SKM-1 treated with dmso at 0.1 percent for 144 hours (cell line): Measurements from ENCODE around the gene MGA.
A peak's percentile ranks its signal among the peaks of the same experiment; 100 is the strongest.

Source experiments
- DNase-seq: peaks from one replicate; lab custom pipeline; 2025; ENCODE audit not compliant: unreplicated experiment; lab: John Stamatoyannopoulos, UW

Gene MGA

DNA sequence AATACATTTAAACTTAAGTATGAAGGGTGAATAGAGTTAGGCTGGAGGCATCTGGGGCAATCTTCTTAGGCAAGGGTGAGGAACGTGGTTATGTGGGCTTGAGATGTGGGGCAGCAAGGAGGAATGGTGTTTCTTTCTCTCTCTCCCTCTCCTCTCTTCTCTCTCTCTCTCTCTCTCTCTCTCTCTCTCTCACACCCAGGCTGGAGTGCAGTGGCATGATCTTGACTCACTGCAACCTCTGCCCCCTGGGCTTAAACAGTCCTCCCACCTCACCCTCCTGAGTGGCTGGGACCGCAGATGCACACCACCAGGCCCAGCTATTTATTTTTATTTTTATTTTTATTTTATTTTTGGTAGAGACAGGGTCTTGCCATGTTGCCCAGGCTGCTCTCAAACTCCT is 4.0 kb upstream of the MGA start:
- DNase-seq = no peak

DNA sequence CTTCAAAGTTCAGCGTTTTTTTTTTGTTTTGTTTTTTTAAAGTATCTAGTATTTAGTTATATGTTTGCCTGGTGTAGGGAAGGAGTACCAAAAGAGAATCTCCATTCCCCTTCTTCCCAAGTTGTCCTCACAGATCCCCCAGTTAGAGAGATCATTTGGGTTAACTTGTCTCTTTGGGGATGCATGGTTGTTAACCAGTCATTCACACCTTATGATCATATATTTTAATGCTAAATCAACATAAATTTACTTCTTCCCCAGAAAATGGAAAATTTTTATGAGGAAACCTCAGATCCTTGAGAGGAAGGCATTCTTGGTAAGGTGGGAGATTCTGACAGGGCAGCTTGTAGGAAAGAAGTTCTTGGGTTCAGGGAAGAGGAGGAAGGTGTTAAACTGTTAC is 1.5 kb upstream of the MGA start:
- DNase-seq = no peak

DNA sequence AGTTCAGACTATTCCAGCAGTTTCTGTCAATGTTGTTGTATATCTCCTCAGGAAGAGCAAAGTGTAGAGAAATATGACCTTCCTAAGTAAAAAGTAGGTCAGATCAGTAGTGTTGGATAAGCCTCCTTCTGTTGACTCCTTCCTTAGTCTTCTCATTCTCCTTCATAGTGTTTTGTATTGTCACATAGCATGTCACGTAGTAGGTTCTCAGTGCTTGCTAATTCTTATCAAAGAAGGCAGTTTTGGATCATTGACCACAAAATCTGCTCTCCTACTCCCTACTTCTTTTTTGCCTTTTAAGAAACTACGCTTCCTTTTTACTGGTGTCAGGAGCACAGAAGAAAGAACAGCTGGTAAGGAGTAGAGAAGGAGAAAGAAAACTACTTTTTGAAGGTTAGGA is 1.0 kb upstream of the MGA start:
- no peak for DNase-seq

DNA sequence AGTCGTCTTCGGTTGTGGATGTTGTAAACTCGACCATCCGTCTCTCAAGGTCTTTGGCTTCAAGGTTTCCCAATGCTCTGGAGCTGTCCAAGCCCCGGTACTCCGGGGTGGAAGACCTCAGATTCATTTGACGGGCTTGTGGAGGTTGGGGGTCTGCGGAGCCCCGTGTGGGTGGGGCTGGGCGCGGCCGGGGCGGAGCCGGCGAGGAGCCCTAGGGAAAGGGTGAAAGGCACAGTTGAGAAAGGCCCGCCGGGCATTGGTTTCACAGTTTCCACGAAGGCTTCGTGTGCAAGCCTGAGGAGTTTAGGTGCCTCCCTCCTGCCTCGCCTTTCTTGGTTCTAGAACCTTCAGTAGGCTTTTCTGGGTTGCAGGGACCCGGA is 360 bp upstream of the MGA start:
- no peak for DNase-seq

DNA sequence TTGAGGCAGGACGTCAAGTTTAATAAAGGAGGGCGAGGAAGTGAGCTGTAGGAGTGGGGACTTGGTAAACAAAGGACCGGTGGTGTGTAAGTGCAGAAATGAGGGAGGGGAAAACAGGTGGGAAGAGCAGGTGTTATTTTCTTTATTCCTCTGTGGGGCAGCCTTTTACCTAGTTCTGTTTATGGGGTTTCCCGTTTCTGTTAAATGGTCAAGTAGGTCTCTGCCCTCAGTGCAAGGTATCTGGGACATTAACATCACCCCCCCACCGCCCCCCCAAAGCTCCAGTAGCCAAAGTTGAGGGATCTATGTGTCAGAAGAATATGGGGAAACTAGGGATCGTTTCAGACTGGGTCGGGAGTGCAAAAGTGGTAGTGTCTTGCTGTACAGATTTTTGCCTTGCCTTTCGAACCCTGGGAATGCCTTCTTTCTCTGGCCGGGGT is 893 bp downstream of the MGA start:
- DNase-seq = no peak

DNA sequence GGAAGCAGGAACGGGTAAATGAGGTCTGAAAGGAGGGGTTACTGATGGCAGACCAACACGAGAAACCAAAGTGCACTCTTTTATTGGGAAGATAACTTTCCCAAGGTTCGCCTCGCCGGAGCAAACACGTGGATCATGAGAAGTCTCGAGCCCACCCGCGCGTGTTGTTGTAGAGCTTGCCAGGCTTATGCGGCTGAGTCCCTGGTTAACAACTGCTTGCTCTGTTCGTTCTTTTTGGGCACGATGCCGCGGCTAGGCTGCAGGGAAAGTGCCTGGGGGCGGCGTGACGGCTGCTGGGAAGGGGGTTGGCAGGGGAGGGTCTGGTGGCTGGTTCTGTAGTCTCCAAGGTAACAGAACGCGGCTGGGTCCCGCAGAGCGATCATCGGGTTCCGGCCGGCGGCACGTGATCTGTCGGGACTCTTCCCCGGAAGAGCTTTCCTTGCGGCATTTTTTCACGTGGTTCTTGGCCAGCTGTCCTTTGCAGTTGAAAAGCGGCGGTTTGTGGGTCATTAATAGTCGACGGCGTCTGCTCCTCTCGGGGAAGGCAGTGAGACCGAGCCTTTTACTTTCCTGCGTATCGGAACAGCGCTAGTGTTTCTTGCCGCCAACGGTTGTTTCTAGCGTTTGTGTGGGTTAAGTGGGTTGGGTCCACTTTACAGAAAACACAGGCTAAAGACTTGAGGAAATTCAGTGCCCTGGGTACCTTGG is 1.5 kb downstream of the MGA start:
- peak; percentile 74 for DNase-seq

DNA sequence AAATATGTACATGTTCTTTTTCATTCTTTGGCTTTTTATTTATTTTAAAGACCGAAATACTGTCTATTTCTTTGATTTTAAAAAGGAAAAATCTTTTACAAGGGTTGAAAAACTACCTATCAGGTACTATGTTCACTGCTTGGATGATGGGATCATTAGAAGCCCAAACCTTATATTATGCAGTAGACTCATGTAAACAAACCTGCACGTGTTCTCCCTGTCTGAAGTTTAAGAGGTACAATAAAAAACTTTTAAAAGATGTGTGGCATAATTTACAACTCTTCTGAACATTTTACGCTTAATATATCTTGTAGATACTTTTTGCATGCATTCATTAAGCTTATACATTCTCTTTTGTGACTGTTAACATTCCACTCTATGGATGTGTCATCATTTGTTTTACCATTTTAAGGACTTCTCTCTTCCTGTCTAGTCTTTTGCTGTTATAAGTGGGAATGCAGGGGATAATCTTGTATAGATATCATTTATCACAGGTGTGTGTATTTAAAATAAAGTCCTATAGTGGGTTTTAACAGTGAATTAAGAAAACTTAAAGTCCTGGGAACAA is 6.2 kb downstream of the MGA start:
- no peak for DNase-seq

DNA sequence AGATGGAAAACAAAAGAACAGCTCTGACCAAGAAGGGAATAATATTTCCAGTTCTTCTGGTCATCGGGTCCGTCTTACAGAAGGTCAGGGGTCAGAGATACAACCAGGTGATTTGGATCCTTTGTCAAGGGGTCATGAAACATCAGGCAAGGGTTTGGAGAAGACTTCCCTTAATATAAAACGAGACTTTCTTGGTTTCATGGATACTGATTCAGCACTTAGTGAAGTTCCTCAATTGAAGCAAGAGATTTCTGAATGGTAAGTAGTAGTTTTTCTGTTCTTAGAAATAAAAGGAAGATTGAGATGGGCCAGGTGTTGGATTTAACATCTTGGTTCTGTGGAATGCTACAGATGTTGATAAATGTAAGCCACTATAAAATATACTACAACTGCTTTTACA is 9.5 kb downstream of the MGA start:
- DNase-seq = no peak

DNA sequence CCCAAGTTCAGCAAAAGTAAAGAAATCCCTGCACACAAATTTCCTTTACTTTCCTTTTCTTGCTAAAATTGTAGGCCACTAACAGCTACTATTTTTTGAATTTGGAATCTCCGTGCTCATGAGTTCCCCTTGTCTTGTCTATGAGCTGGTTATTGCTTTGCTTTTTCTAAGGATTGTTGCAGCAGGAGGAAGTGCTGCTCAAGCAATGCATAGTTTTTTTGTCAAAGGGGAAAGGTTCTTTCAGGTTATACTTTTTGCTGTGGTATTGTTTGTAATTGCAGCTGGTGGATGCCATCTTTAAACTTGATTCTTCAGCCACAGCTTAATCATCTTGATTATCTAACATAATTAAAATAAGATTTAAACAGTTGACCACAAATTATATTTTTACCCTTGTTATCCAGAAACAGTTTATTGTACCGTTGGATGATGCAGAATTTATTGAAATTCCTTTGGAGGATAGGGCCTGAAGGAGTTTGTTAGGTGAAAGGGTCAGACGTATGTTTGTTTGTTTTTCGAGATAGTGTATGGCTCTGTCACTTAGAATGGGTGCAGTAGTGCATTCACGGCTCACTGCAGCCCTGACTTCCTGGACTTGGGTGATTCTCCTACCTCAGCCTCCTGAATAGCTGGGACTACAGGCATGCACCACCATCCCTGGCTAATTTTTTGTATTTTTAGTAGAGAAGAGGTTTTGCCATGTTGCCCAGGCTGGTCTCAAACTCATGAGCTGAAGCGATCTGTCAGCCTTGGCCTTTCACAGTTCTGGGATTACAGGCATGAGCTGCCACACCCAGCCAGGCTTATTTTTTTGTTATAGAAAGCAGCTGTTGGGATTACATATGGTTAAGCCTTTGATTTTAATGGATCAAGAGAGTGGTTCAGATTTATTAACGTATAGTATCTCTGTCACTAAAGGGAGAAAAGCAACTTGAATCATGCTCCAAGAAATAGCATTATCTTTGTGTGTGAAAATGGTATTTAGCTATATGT is 11.7 kb downstream of the MGA start:
- no peak for DNase-seq

DNA sequence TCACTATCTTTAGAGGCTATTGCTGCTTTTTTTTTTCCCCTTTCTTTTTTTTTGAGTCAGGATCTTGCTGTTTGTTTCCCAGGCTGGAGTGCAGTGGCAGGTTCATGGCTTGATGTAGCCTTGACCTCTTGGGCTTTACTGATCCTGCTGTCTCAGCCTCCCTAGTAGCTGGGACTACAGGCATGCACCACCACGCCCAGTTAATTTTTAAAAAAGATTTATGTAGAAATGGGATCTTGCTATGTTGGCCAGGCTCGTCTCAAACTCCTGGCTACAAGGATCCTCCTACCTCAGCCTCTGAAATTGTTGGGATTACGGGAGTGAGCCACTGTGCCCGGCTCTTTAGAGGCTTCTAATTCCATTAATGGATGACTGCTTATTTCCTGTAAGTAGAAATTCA is 15.1 kb downstream of the MGA start:
- no peak for DNase-seq

DNA sequence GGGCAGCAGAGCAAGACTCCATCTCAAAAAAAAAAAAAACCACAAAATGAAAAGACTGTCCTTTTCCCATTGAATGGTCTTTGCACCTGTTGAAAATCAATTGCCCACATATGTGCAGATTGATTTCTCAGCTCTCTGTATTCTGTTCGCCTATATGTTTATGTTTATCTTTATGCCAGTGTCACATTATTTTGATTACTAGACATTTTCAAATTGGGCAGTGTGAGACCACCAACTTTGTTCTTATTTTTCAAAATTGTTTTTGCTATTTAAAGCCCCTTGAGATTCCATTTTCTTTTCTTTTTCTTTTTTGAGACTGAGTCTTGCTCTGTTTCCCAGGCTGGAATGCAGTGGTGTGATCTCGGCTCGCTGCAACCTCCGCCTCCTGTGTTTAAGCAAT is 18.5 kb downstream of the MGA start:
- no peak for DNase-seq

DNA sequence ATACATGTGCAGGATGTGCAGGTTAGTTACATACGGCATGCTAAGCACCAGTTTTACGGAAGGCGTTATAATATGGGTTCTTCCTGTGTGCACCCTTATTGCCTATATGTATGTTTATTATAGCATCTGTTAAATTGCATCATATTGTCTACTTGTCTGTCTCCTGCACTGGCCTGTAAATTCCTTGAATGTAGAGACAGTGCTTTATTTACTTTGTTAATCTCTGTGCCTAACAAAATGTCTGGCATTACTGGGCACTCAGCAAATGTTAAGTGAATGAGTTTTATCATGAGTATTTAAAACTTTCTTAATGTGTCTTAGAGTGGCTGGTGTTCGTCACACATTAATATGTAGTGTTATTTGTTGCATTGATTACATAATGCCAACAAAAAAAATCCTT is 23.8 kb downstream of the MGA start:
- DNase-seq = no peak

DNA sequence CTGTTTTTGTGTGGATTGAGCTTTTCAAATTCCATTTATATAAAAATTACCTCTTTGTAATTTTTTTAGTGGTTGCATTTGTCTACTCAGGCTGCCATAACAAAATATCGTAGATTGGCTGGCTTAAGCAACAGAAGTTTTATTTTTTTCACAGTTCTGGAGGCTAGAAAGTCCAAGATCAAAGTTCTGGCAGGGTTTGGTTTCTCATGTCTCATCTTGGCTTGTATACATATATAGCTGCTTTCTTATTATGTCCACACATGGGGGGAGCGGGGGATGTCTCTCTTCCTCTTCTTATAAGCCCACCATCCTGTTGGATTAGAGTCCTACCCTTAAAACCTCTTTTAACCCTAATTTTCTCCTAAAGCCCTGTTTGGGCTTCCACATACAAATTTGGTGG is 28.5 kb downstream of the MGA start:
- DNase-seq = no peak

DNA sequence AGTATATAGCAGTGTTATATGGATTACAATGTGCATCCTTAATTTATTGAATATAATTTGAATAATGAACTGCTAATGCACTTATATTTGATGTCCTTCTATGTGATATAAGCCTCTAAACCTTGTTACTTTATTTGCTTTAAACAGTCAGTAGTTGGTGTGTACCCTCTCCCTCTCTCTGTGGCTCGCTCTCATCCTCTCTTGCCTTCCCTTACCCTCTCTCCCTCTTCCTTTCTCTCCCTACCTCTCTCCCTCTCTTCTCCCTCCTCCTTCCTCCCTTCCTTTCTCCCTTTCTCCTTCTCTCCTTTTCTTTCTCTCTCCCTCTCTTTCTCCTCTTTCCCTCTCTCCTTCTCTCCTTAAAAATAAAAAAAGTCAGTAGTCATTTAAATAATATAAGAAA is 28.9 kb downstream of the MGA start:
- no peak for DNase-seq

DNA sequence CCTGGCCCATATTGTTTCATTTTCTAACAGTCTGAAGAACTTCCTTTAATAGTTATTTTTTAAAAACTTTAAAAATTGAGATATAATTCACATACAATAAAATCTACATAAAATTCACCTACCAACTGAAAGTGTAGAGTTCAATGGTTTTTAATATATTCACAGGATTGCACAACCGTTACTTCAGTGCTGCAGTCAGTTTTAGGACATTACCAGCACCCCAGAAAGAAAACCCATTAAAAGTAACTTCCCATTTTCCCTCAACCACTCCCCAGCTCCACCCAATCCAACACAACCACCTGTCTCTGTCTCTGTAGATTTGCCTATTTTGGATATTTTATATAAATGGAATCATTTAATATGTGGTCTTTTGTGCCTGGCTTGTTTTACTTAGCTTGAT is 29.6 kb downstream of the MGA start:
- peak; percentile 73 for DNase-seq

DNA sequence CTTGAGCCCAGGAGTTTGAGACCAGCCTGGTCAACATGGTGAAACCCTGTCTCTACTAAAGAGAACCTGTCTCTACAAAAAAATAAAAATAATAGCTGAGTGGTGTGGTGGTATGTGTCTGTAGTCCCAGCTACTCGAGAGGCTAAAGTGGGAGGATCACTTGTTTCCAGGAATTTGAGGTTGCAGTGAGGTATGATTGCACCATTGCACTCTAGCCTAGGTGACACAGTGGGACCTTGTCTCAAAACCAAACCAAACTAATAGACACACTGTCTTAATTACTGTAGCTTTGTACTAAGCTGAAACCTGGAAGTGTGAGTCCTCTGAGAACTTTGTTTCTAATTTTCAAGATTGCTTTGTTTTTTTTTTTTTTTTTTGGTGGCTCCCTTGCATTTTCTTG is 30.4 kb downstream of the MGA start:
- no peak for DNase-seq

DNA sequence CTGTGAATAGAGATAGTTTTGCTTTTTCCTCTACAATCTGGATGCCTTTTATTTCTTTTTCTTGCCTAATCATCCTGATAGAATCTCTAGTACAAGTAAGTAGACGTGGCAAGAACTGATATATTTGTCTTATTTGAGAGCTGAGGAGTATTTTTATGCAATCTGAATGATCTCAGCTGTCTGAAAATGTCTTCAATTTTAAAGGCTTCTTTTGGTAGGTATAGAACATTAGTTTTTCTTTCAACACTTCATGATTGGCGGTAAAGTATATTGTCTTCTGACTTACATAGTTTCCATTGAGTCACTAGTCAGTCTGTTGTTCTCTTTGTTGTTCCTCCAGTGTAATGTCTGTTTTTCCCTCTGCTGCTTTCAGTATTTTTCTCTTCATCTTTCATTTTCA is 31.3 kb downstream of the MGA start:
- DNase-seq = no peak

DNA sequence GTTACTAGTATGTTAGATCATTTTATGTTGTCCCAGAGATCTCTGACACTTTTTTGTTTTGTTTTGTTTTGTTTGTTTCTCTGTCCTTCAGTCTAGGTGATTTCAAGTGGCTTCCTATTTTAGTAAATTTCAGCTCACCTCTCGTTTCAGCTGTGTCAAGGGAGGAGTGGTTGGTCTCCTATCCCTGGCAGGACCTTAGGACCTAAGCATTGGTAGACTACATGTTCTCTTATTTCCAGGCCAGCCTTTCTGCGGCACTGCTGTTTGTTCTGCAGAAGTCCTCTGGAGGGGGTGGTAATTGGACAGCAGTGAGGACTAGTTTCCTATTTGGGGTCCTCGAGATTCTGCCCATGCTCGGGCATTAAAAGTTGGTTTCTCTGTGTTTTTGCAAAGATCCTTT is 31.8 kb downstream of the MGA start:
- no peak for DNase-seq

DNA sequence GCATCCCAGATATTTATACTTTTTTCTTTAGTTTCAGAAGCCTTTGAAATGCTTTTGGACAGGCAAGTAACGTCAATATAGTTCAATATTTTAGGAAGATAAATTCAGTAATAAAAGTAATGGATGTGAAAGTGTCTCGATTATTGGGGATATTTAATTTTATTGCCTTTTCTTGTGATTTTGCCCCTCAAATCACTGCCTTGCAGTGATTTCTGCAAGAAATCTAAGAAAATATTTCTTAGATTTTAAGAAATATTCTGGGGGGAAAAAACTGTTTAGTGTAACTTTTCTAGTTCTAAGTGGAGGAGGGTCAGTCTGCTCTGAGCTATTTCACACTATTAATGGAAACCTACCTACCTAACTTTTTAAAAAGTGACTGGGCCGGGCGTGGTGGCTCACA is 33.6 kb downstream of the MGA start:
- DNase-seq = no peak

DNA sequence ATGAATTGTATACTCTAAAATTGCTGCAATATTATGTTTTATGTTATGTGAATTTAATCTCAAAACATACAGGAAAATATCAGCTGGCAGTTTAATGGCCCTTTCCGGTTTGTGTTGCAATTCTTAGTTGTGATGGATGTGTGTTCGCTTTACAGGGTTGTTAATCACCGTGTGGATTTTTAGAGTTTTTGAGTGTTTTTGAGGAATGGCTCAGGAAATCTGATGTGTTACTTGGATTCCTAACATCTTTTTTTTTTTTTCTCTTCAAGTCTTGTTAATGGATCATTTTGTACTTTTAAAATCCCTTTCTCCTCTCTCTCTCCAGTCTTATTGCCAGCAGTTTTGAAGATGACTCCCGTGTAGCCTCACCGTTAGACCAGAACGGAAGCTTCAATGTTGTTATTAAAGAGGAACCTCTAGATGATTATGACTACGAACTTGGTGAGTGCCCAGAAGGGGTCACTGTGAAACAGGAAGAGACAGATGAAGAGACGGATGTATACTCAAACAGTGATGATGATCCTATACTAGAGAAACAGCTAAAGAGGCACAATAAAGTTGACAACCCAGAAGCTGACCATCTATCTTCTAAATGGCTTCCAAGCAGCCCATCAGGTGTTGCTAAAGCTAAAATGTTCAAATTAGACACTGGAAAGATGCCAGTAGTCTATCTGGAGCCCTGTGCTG is 35.7 kb downstream of the MGA start:
- peak; percentile 51 for DNase-seq

DNA sequence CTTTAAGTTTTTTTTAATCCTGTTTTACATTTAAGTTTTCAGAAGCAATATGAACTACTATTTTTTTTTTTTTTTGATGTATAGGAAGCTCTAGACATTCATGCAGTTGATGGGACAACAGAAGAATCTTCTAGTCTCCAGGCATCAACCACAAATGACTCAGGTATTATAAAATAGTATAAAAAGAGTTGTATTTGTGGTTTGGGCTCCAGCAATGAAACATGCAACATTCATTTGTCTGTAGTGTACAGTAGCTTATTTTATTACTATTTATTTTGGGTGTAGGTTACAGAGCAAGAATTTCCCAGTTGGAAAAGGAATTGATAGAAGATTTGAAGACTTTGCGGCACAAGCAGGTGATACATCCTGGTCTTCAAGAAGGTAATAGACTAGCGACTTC is 38.6 kb downstream of the MGA start:
- no peak for DNase-seq

DNA sequence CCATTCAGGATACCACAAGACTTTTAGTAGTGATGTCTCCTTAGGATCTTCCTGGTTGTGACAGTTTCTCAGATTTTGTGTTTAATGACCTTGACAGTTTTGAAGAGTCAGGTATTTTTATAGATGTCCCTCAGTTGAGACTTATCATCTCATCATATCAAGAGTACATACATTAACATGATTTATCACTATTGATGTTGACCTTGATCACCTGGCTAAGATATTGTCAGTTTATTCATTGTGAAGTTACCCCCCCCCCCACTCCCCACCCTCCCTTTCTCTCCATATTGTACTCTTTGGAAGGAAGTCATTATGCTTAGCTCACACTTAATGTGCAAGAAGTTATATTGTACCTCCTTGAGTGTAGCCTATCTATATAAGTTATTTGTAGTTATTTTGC is 42.9 kb downstream of the MGA start:
- no peak for DNase-seq
